Prostate gland (tissue), 2 donors: ENCODE results near the gene E2F1. TPM values are rescaled to one million over a fixed set of nuclear protein-coding genes. Genes with fewer than 3 reads are reported as not detected.

Experiments used
- DNase-seq: peaks from one replicate; pipeline ENCODE4 v3.0.0-alpha.2; 2019; ENCODE audit warnings: low spot score
- H3K27ac ChIP-seq, 2 donors: fragments of 200-600 bp; sonication (generic); 2 replicates each; pipeline ENCODE4 v1.5.1; 2017 to 2019
- H3K27me3 ChIP-seq: fragments of 200-600 bp; sonication (generic); replicated peaks from 2 replicates; pipeline ENCODE4 v1.5.1; 2019; ENCODE audit not compliant: insufficient read depth
- H3K36me3 ChIP-seq, 2 donors: fragments of 200-600 bp; sonication (generic); 1 replicate in 1 of 2; 2 replicates in 1 of 2; pipeline versions ENCODE4 v1.5.1 to v1.8.1; 2017 to 2019
- H3K4me1 ChIP-seq: fragments of 200-600 bp; sonication (generic); replicated peaks from 2 replicates; pipeline ENCODE4 v1.5.1; 2019
- H3K4me3 ChIP-seq, 2 donors: fragments of 200-600 bp; sonication (generic); 2 replicates each; pipeline ENCODE4 v1.5.1; 2017 to 2019
- H3K9me3 ChIP-seq: fragments of 200-600 bp; sonication (generic); 2 replicates; pipeline ENCODE4 v1.5.1; 2017
- CTCF ChIP-seq, 4 experiments: fragments of 200-600 bp in 2 of 4; fragments of 450-650 bp in 2 of 4; sonication (generic) in 2 of 4; IDR thresholded peaks; 1 replicate in 3 of 4; 2 replicates in 1 of 4; pipeline ENCODE4 v1.5.1; 2016 to 2019; ENCODE audit warnings: antibody characterized with exemption in 4 of 4, mild to moderate bottlenecking in 2 of 4, moderate library complexity in 2 of 4
- POLR2A ChIP-seq: fragments of 450-650 bp; IDR thresholded peaks from one replicate; pipeline ENCODE4 v1.6.1; 2016; ENCODE audit warnings: antibody characterized with exemption, mild to moderate bottlenecking
- POLR2AphosphoS5 ChIP-seq: sonication (generic); formaldehyde crosslinking; IDR thresholded peaks from one replicate; pipeline ENCODE4 v1.6.1; 2017; ENCODE audit warnings: antibody characterized with exemption
- WGBS: methylation state at CpG from one replicate; pipeline ENCODE4 v1.1.5; 2018; 5-methylcytosine and 5-hydroxymethylcytosine counted together
- intact Hi-C: fragments of 100-400 bp; cut with DNase I; formaldehyde crosslinking; loops from one replicate; pipeline ENCODE4 v1.14.2; 2022
- total RNA-seq, 2 donors: library from RNA; depleted of rRNA; stranded (reverse); fragments of >200 nt; gene quantifications; one replicate each; pipeline ENCODE4 v1.1.0, GENCODE V29; 2016

Gene E2F1
- total RNA-seq, 2 donors from 2014 or later, result 2.0 to 10.1 TPM

- Histone ChIP-seq H3K4me3 (no peak overlapping the region), H3K36me3 (no peaks in the 10 kb centered on the region), H3K4me1 (no peaks in the 10 kb centered on the region), H3K27me3 (no peaks in the 10 kb centered on the region), H3K9me3 (no peaks in the 10 kb centered on the region), H3K27ac (no peak overlapping the region)
- WGBS, result 82% methylated on average over 2 of the region's 2 CpGs
- no peak for TF ChIP-seq POLR2AphosphoS5
- TF ChIP-seq POLR2A, result no peak
- no peak for TF ChIP-seq CTCF (IDR thresholded peaks at IDR 0.05)
- no peak for DNase-seq
- intact Hi-C loops, result no loop called here
Observed at GRCh38 chr20:33709398-33709797, 23.2 kb upstream of the E2F1 start.

- TF ChIP-seq CTCF (IDR thresholded peaks at IDR 0.05) (no peak), POLR2AphosphoS5 (no peak), POLR2A (no peak)
- Histone ChIP-seq H3K36me3 (no peaks in the 10 kb centered on the region), H3K9me3 (no peaks in the 10 kb centered on the region), H3K27me3 (no peaks in the 10 kb centered on the region), H3K27ac (no peak overlapping the region), H3K4me3 (no peak overlapping the region), H3K4me1 (no peaks in the 10 kb centered on the region)
- DNase-seq, result no peak
- 87% methylated on average over 11 of the region's 11 CpGs for WGBS
- intact Hi-C loops, result no loop called here
Observed at GRCh38 chr20:33707668-33708067, 21.5 kb upstream of the E2F1 start.

- no peak for TF ChIP-seq POLR2A
- TF ChIP-seq POLR2AphosphoS5, result no peak
- TF ChIP-seq CTCF (IDR thresholded peaks at IDR 0.05), result no peak
- Histone ChIP-seq H3K27me3 (no peaks in the 10 kb centered on the region), H3K9me3 (no peaks in the 10 kb centered on the region), H3K36me3 (no peaks in the 10 kb centered on the region), H3K27ac (no peak overlapping the region), H3K4me3 (no peak overlapping the region), H3K4me1 (no peaks in the 10 kb centered on the region)
- 97% methylated on average over 11 of the region's 11 CpGs for WGBS
- DNase-seq, result no peak
- intact Hi-C loops, result no loop called here
Observed at GRCh38 chr20:33704197-33704924, 18.2 kb upstream of the E2F1 start.

- TF ChIP-seq POLR2A, result no peak
- no peak for TF ChIP-seq CTCF (IDR thresholded peaks at IDR 0.05)
- no peak for TF ChIP-seq POLR2AphosphoS5
- Histone ChIP-seq H3K27ac (no peak overlapping the region), H3K9me3 (no peaks in the 10 kb centered on the region), H3K4me3 (no peak overlapping the region), H3K36me3 (no peaks in the 10 kb centered on the region), H3K4me1 (no peaks in the 10 kb centered on the region), H3K27me3 (no peaks in the 10 kb centered on the region)
- DNase-seq, result no peak
- WGBS, result 93% methylated on average over 8 of the region's 8 CpGs
- intact Hi-C loops, result no loop called here
Observed at GRCh38 chr20:33703498-33704137, 17.4 kb upstream of the E2F1 start.

- TF ChIP-seq CTCF (IDR thresholded peaks at IDR 0.05) (no peak), POLR2AphosphoS5 (no peak), POLR2A (no peak)
- Histone ChIP-seq H3K27me3 (no peaks in the 10 kb centered on the region), H3K4me1 (no peaks in the 10 kb centered on the region), H3K27ac (no peak overlapping the region), H3K4me3 (no peak overlapping the region), H3K36me3 (no peaks in the 10 kb centered on the region), H3K9me3 (no peaks in the 10 kb centered on the region)
- intact Hi-C loops, result no loop called here
- 9% methylated on average over 5 of the region's 5 CpGs for WGBS
- no peak for DNase-seq
Observed at GRCh38 chr20:33702861-33703260, 16.7 kb upstream of the E2F1 start.
